ENCODE data around the gene ADAM10. TPM values are rescaled to one million over a fixed set of nuclear protein-coding genes. Genes with fewer than 3 reads are reported as not detected.

Gene ADAM10
- total RNA-seq, 1 experiment from 2014 or later = 239 TPM

GRCh38 chr15:58569455-58569854 lies 180.1 kb downstream of the ADAM10 start:
- no peak overlapping the region for H3K27ac ChIP-seq
- no peaks in the 10 kb centered on the region for H3K79me2 ChIP-seq (ENCODE audit: low read depth)
- no peaks in the 10 kb centered on the region for H3K9me2 ChIP-seq (ENCODE audit: insufficient read depth)
- H2AFZ ChIP-seq = no peak overlapping the region
- H3F3A ChIP-seq (ENCODE audit: insufficient read depth, low read depth) = peaks cover 6% of the 10 kb centered on the region; the same call in 1 of the 2 replicates
- no TSS peak for BruUV-seq (replicated peaks)
- H3K4me3 ChIP-seq = no peak overlapping the region
- CTCF ChIA-PET = no interaction called here
- H3K9me3 ChIP-seq (ENCODE audit: insufficient read depth, low read depth) = peaks cover 5% of the 10 kb centered on the region; the same call in 1 of the 2 replicates
- H3K27me3 ChIP-seq (ENCODE audit: insufficient read depth, low read depth) = no peaks in the 10 kb centered on the region
- intact Hi-C loops (cut with micrococcal nuclease; ENCODE audit: unreplicated experiment) = no loop called here
- H3K36me3 ChIP-seq (ENCODE audit: low read depth) = no peaks in the 10 kb centered on the region
- TF ChIP-seq EZH2 (IDR thresholded peaks at IDR 0.05; ENCODE audit: low read depth) (no peak), CTCF (conservative IDR thresholded peaks at IDR 0.05) (no peak)
- POLR2A ChIA-PET (ENCODE audit: unreplicated experiment) = interaction anchor here (0.6 kb wide), 1 partner anchor 19 kb away, joined by 14 read pairs; no protein-coding TSS in a partner anchor
- no peak for DNase-seq
- peaks cover 10% of the 10 kb centered on the region for H3K4me1 ChIP-seq (replicated peaks; ENCODE audit: insufficient read depth)
- H3K4me2 ChIP-seq = no peak overlapping the region
- H4K20me1 ChIP-seq (ENCODE audit: insufficient read depth) = no peaks in the 10 kb centered on the region

GRCh38 chr15:58568157-58568571 lies 181.3 kb downstream of the ADAM10 start:
- Histone ChIP-seq H4K20me1 (ENCODE audit: insufficient read depth) (no peaks in the 10 kb centered on the region), H3K27ac (peak overlapping the region; percentile 42), H2AFZ (no peak overlapping the region), H3K27me3 (ENCODE audit: insufficient read depth, low read depth) (no peaks in the 10 kb centered on the region), H3F3A (ENCODE audit: insufficient read depth, low read depth) (peaks cover 6% of the 10 kb centered on the region; the same call in 1 of the 2 replicates), H3K9me2 (ENCODE audit: insufficient read depth) (no peaks in the 10 kb centered on the region), H3K36me3 (ENCODE audit: low read depth) (no peaks in the 10 kb centered on the region), H3K9me3 (ENCODE audit: insufficient read depth, low read depth) (peaks cover 5% of the 10 kb centered on the region; the same call in 1 of the 2 replicates), H3K4me1 (replicated peaks; ENCODE audit: insufficient read depth) (peaks cover 10% of the 10 kb centered on the region), H3K4me2 (peak overlapping the region; percentile 5; the same call in 1 of the 2 replicates), H3K4me3 (no peak overlapping the region), H3K79me2 (ENCODE audit: low read depth) (no peaks in the 10 kb centered on the region)
- CTCF ChIA-PET = no interaction called here
- TF ChIP-seq CTCF (conservative IDR thresholded peaks at IDR 0.05) = no peak
- TF ChIP-seq EZH2 (IDR thresholded peaks at IDR 0.05; ENCODE audit: low read depth) = no peak
- DNase-seq = peak; percentile 64
- intact Hi-C loops (cut with micrococcal nuclease; ENCODE audit: unreplicated experiment) = no loop called here
- no TSS peak for BruUV-seq (replicated peaks)
- POLR2A ChIA-PET (ENCODE audit: unreplicated experiment) = interaction anchor here (0.6 kb wide), 1 partner anchor 1910 kb away, joined by 4 read pairs; no protein-coding TSS in a partner anchor

- H4K20me1 ChIP-seq (ENCODE audit: insufficient read depth) = no peaks in the 10 kb centered on the region
- H3K4me1 ChIP-seq (replicated peaks; ENCODE audit: insufficient read depth) = peaks cover 10% of the 10 kb centered on the region
- H3K4me2 ChIP-seq = no peak overlapping the region
- no peaks in the 10 kb centered on the region for H3K36me3 ChIP-seq (ENCODE audit: low read depth)
- H3K79me2 ChIP-seq (ENCODE audit: low read depth) = no peaks in the 10 kb centered on the region
- no peak overlapping the region for H3K4me3 ChIP-seq
- no peaks in the 10 kb centered on the region for H3K9me2 ChIP-seq (ENCODE audit: insufficient read depth)
- CTCF ChIA-PET = no interaction called here
- no peak overlapping the region for H2AFZ ChIP-seq
- intact Hi-C loops (cut with micrococcal nuclease; ENCODE audit: unreplicated experiment) = no loop called here
- DNase-seq = no peak
- POLR2A ChIA-PET (ENCODE audit: unreplicated experiment) = no interaction called here
- peaks cover 5% of the 10 kb centered on the region; the same call in 1 of the 2 replicates for H3K9me3 ChIP-seq (ENCODE audit: insufficient read depth, low read depth)
- no TSS peak for BruUV-seq (replicated peaks)
- TF ChIP-seq EZH2 (IDR thresholded peaks at IDR 0.05; ENCODE audit: low read depth) (no peak), CTCF (conservative IDR thresholded peaks at IDR 0.05) (no peak)
- H3K27me3 ChIP-seq (ENCODE audit: insufficient read depth, low read depth) = no peaks in the 10 kb centered on the region
- H3K27ac ChIP-seq = no peak overlapping the region
- peaks cover 6% of the 10 kb centered on the region; the same call in 1 of the 2 replicates for H3F3A ChIP-seq (ENCODE audit: insufficient read depth, low read depth)
Measured at GRCh38 chr15:58566029-58566428, 183.5 kb downstream of the ADAM10 start.

Data from PC-9 (cell line).